ENCODE results near the gene MRPL34. TPM values are rescaled to one million over a fixed set of nuclear protein-coding genes. Genes with fewer than 3 reads are reported as not detected.

Gene MRPL34
- polyA plus RNA-seq, 1 of the 3 experiments (the other 2 are of a cell fraction) = 72.9 TPM

- Histone ChIP-seq H3K36me3 (replicated peaks in 1 of 2; ENCODE audit: control insufficient read depth in 1 of 2, insufficient read depth in 2 of 2, low read length in 1 of 2) (peaks cover 0 to 10% of the 10 kb centered on the region in 2 experiments), H3K27me3 (ENCODE audit: insufficient read depth) (no peaks in the 10 kb centered on the region), H3K9ac (no peak overlapping the region), H3K4me1 (ENCODE audit: control insufficient read depth in 1 of 2, insufficient read depth in 2 of 2, low read depth in 1 of 2, low read length in 1 of 2) (peaks cover 0 to 12% of the 10 kb centered on the region in 2 experiments; a peak in 1 of 4 replicates), H3K9me2 (no peaks in the 10 kb centered on the region), H3K79me2 (ENCODE audit: insufficient read depth) (no peaks in the 10 kb centered on the region), H3K27ac (ENCODE audit: low read depth in 2 of 2, low read length in 1 of 2) (no peak overlapping the region), H3K9me3 (no peaks in the 10 kb centered on the region), H2AFZ (ENCODE audit: low read depth) (no peak overlapping the region), H3K4me3 (ENCODE audit: low read depth in 2 of 2, low read length in 1 of 2) (no peak overlapping the region), H3F3A (replicated peaks; ENCODE audit: insufficient read depth) (peaks cover 2% of the 10 kb centered on the region), H3K4me2 (no peak overlapping the region), H4K20me1 (ENCODE audit: insufficient read depth) (no peaks in the 10 kb centered on the region)
- TF ChIP-seq POLR2AphosphoS5 (IDR thresholded peaks at IDR 0.05; ENCODE audit: low read depth, low read length) = no peak
- TF ChIP-seq CHD2 (IDR thresholded peaks at IDR 0.05; ENCODE audit: low read length, partially characterized antibody) = no peak
- TF ChIP-seq RXRA (IDR thresholded peaks at IDR 0.05; ENCODE audit: borderline replicate concordance, low read depth) = no peak
- TF ChIP-seq IRF3 (IDR thresholded peaks at IDR 0.05; ENCODE audit: low read depth, low read length) = no peak
- TF ChIP-seq, protein P1, sequence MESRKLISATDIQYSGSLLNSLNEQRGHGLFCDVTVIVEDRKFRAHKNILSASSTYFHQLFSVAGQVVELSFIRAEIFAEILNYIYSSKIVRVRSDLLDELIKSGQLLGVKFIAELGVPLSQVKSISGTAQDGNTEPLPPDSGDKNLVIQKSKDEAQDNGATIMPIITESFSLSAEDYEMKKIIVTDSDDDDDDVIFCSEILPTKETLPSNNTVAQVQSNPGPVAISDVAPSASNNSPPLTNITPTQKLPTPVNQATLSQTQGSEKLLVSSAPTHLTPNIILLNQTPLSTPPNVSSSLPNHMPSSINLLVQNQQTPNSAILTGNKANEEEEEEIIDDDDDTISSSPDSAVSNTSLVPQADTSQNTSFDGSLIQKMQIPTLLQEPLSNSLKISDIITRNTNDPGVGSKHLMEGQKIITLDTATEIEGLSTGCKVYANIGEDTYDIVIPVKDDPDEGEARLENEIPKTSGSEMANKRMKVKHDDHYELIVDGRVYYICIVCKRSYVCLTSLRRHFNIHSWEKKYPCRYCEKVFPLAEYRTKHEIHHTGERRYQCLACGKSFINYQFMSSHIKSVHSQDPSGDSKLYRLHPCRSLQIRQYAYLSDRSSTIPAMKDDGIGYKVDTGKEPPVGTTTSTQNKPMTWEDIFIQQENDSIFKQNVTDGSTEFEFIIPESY (IDR thresholded peaks at IDR 0.05; ENCODE audit: borderline replicate concordance, low read depth) = no peak
- TF ChIP-seq GATA2 (CRISPR knock-in tag; IDR thresholded peaks at IDR 0.05) = no peak
- TF ChIP-seq RCOR1 (IDR thresholded peaks at IDR 0.05; ENCODE audit: low read length) = no peak
- TF ChIP-seq, protein P2, sequence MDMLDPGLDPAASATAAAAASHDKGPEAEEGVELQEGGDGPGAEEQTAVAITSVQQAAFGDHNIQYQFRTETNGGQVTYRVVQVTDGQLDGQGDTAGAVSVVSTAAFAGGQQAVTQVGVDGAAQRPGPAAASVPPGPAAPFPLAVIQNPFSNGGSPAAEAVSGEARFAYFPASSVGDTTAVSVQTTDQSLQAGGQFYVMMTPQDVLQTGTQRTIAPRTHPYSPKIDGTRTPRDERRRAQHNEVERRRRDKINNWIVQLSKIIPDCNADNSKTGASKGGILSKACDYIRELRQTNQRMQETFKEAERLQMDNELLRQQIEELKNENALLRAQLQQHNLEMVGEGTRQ (IDR thresholded peaks at IDR 0.05; ENCODE audit: borderline replicate concordance, low read depth, low read length) = no peak
- TF ChIP-seq NFIC (IDR thresholded peaks at IDR 0.05; ENCODE audit: borderline replicate concordance) = no peak
- TF ChIP-seq TEAD4 (IDR thresholded peaks at IDR 0.05; ENCODE audit: borderline replicate concordance, insufficient read depth) = no peak
- TF ChIP-seq EP300 (IDR thresholded peaks at IDR 0.05; ENCODE audit: borderline replicate concordance in 1 of 2, low read depth in 1 of 2, low read length in 1 of 2) = no peak
- TF ChIP-seq YY1 (IDR thresholded peaks at IDR 0.05; ENCODE audit: low read depth) = no peak
- WGBS (ENCODE audit: low lambda C conversion rate) = 93% methylated on average over 36 of the region's 51 CpGs
- no peak for DNase-seq
- POLR2A ChIA-PET = interaction anchor here (0.5 to 1.3 kb wide), 2 partner anchors 17 to 617 kb away, joined by 3 to 4 read pairs; no protein-coding TSS in a partner anchor
- CTCF ChIA-PET = no interaction called here
These were observed 23.9 kb downstream of the MRPL34 start for GRCh38 chr19:17329366-17330261.

All from SK-N-SH (cell line).